B cell (primary cell): ENCODE measurements around the gene PPP2R2B. TPM values are rescaled to one million over a fixed set of nuclear protein-coding genes. Genes with fewer than 3 reads are reported as not detected.

ENCODE experiments used
- ATAC-seq: fragments of 200-7000 bp; cut with Tn5 transposase; one replicate; pipeline ENCODE4 v1.10.0; 2021; ENCODE audit warnings: low read depth, mild to moderate bottlenecking, moderate number of reproducible peaks, moderate library complexity
- CTCF ChIA-PET: fragments of 350-600 bp; sonication (Branson Sonifier 250); formaldehyde crosslinking; loops from one replicate; lab custom pipeline; 2021; ENCODE audit warnings: antibody characterized with exemption, inconsistent platforms; lab: Charles Lee
- POLR2A ChIA-PET: fragments of 350-600 bp; sonication (Branson Sonifier 250); formaldehyde crosslinking; loops from one replicate; lab custom pipeline; 2021; ENCODE audit warnings: antibody characterized with exemption; lab: Charles Lee
- DNase-seq: peaks from one replicate; pipeline ENCODE4 v3.0.0; 2013
- H2AFZ ChIP-seq: 2 replicates; pipeline ENCODE4 v1.6.1; 2012; ENCODE audit warnings: mild to moderate bottlenecking, low read depth, low read length; ENCODE audit not compliant: insufficient read depth, poor library complexity, severe bottlenecking
- H3K27ac ChIP-seq, 2 donors: 1 replicate in 1 of 2; 2 replicates in 1 of 2; pipeline ENCODE4 v1.5.1; 2012 to 2013; ENCODE audit warnings: low read length in 2 of 2, mild to moderate bottlenecking in 2 of 2, moderate library complexity in 1 of 2
- H3K27me3 ChIP-seq, 4 experiments: fragments of 200-600 bp in 1 of 4; sonication (generic) in 1 of 4; replicated peaks in 1 of 4; 1 replicate in 2 of 4; 2 replicates in 2 of 4; pipeline versions ENCODE4 v1.6.1 to v1.7.0; 2013 to 2016; ENCODE audit warnings: low read length in 3 of 4, mild to moderate bottlenecking in 2 of 4, mixed read lengths in 1 of 4, moderate library complexity in 1 of 4; ENCODE audit not compliant: insufficient read depth in 4 of 4, control insufficient read depth in 3 of 4; ENCODE audit errors: control extremely low read depth in 1 of 4
- H3K36me3 ChIP-seq, 2 experiments: replicated peaks in 1 of 2; 1 replicate in 1 of 2; 2 replicates in 1 of 2; pipeline versions ENCODE4 v1.6.1 to v1.7.1; 2013; ENCODE audit warnings: low read length in 1 of 2; ENCODE audit not compliant: insufficient read depth in 2 of 2, control insufficient read depth in 1 of 2; ENCODE audit errors: control extremely low read depth in 1 of 2, extremely low read depth in 1 of 2
- H3K4me1 ChIP-seq, 2 donors: fragments of 200-600 bp in 1 of 2; sonication (generic) in 1 of 2; 1 replicate in 1 of 2; 2 replicates in 1 of 2; pipeline versions ENCODE4 v1.5.1 to v1.6.1; 2013 to 2017; ENCODE audit warnings: low read length in 2 of 2; ENCODE audit not compliant: control insufficient read depth in 2 of 2, insufficient read depth in 2 of 2
- H3K4me2 ChIP-seq: replicated peaks from 2 replicates; pipeline ENCODE3; 2012; ENCODE audit warnings: mild to moderate bottlenecking, low read depth, low read length; ENCODE audit not compliant: poor library complexity, severe bottlenecking
- H3K4me3 ChIP-seq, 5 experiments: fragments of 200-600 bp in 1 of 5; sonication (generic) in 1 of 5; 1 replicate in 3 of 5; 2 replicates in 2 of 5; pipeline versions ENCODE4 v1.5.1 to v1.7.0; 2011 to 2016; ENCODE audit warnings: low read length in 4 of 5, mild to moderate bottlenecking in 4 of 5, low read depth in 2 of 5, control low read depth in 1 of 5, moderate library complexity in 1 of 5; ENCODE audit not compliant: insufficient read depth in 1 of 5; ENCODE audit errors: control extremely low read depth in 1 of 5, extremely low read depth in 1 of 5
- H3K79me2 ChIP-seq: fragments of 200-600 bp; sonication (generic); one replicate; pipeline ENCODE4 v1.6.0; 2016; ENCODE audit warnings: low read length; ENCODE audit not compliant: control insufficient read depth, insufficient read depth
- H3K9ac ChIP-seq: fragments of 200-600 bp; sonication (generic); 2 replicates; pipeline ENCODE4 v1.6.1; 2017; ENCODE audit warnings: mild to moderate bottlenecking, low read length, moderate library complexity
- H3K9me3 ChIP-seq, 3 donors: one replicate each; pipeline versions ENCODE4 v1.6.1 to v1.7.1; 2013; ENCODE audit warnings: low read length in 2 of 3; ENCODE audit not compliant: control insufficient read depth in 2 of 3, insufficient read depth in 1 of 3; ENCODE audit errors: control extremely low read depth in 1 of 3
- H4K20me1 ChIP-seq: 2 replicates; pipeline ENCODE4 v1.6.0; 2012; ENCODE audit warnings: mild to moderate bottlenecking, low read length; ENCODE audit not compliant: insufficient read depth, control insufficient read depth, poor library complexity, severe bottlenecking
- H3K27ac Mint-ChIP-seq: one replicate; pipeline ENCODE4 v1.8.0; 2021; ENCODE audit warnings: mixed read lengths
- H3K27me3 Mint-ChIP-seq: one replicate; pipeline ENCODE4 v1.8.0; 2021; ENCODE audit warnings: mixed read lengths
- H3K4me1 Mint-ChIP-seq: one replicate; pipeline ENCODE4 v1.8.0; 2021; ENCODE audit warnings: mixed read lengths
- H3K4me3 Mint-ChIP-seq: one replicate; pipeline ENCODE4 v1.8.0; 2021; ENCODE audit warnings: mixed read lengths
- H3K9me3 Mint-ChIP-seq: one replicate; pipeline ENCODE4 v1.8.0; 2022; ENCODE audit warnings: mixed read lengths; ENCODE audit not compliant: insufficient read depth
- CTCF ChIP-seq: fragments of 200-600 bp; IDR thresholded peaks from one replicate; pipeline ENCODE4 v1.8.0; 2022; ENCODE audit warnings: antibody characterized with exemption, mild to moderate bottlenecking
- EZH2 ChIP-seq: IDR thresholded peaks from 2 replicates; pipeline ENCODE4 v1.6.1; 2012; ENCODE audit warnings: borderline replicate concordance, low read depth, mild to moderate bottlenecking, moderate library complexity, low read length; ENCODE audit not compliant: insufficient read depth, poor library complexity, severe bottlenecking
- WGBS: methylation state at CpG from one replicate; pipeline ENCODE4 v1.1.5; 2013; ENCODE audit warnings: missing lambda C conversion rate; ENCODE audit not compliant: insufficient coverage; 5-methylcytosine and 5-hydroxymethylcytosine counted together
- intact Hi-C: fragments of 100-400 bp; cut with micrococcal nuclease; formaldehyde crosslinking; loops from one replicate; pipeline ENCODE4 v1.10.0; 2022
- polyA plus RNA-seq: library from polyadenylated mRNA; depleted of rRNA; stranded (reverse); fragments of >200 nt; gene quantifications from 2 replicates; pipeline ENCODE4 v1.2.3, GENCODE V29; 2012
- total RNA-seq, 2 donors: library from RNA; stranded (reverse); fragments of 120-200 nt in 1 of 2; gene quantifications; 1 replicate in 1 of 2; 2 replicates in 1 of 2; pipeline versions ENCODE4 v1.2.3 to v1.2.4, GENCODE V29; 2013 to 2022

The PPP2R2B gene
- total and polyA plus RNA-seq, 2 donors (not counting 1 experiment from before 2014, with no cell fraction given) = 0.03 TPM; not detected in 1

GRCh38 chr5:146662229-146662628 lies 216.3 kb downstream of the PPP2R2B start:
- Histone ChIP-seq H3K79me2 (no peaks in the 10 kb centered on the region), H2AFZ (no peak overlapping the region), H3K4me3 (no peak overlapping the region), H3K4me1 (no peaks in the 10 kb centered on the region), H3K36me3 (no peaks in the 10 kb centered on the region), H3K9me3 (no peaks in the 10 kb centered on the region), H4K20me1 (no peaks in the 10 kb centered on the region), H3K9ac (no peak overlapping the region), H3K27ac (no peak overlapping the region), H3K27me3 (no peaks in the 10 kb centered on the region), H3K4me2 (no peak overlapping the region)
- Mint-ChIP-seq H3K27me3 (peaks cover 4% of the 10 kb centered on the region), H3K9me3 (no peaks in the 10 kb centered on the region), H3K27ac (no peak overlapping the region), H3K4me3 (no peak overlapping the region), H3K4me1 (no peaks in the 10 kb centered on the region)
- no peak for DNase-seq
- CTCF ChIA-PET = interaction anchor here (0.6 to 1.9 kb wide), 2 partner anchors 304 to 524 kb away, joined by 3 to 5 read pairs; no protein-coding TSS in a partner anchor
- no peak for ATAC-seq
- POLR2A ChIA-PET = no interaction called here
- TF ChIP-seq EZH2 (no peak), CTCF (peak; percentile 76)
- WGBS = no CpG with 5 or more reads among the region's 1 CpG
- intact Hi-C loops = loop anchor here (5.0 kb wide), 1 partner anchor 305 kb away; no protein-coding TSS in a partner anchor

- H3K9me3 Mint-ChIP-seq = no peaks in the 10 kb centered on the region
- H3K27me3 ChIP-seq = no peaks in the 10 kb centered on the region
- intact Hi-C loops = loop anchor here (5.0 kb wide), 1 partner anchor 307 kb away; no protein-coding TSS in a partner anchor
- no peak overlapping the region for H3K4me2 ChIP-seq
- TF ChIP-seq CTCF = no peak
- no peak for TF ChIP-seq EZH2
- no peaks in the 10 kb centered on the region for H3K36me3 ChIP-seq
- ATAC-seq = no peak
- WGBS = 78% methylated on average over 2 of the region's 3 CpGs
- no peaks in the 10 kb centered on the region for H3K4me1 Mint-ChIP-seq
- no peak overlapping the region for H2AFZ ChIP-seq
- H3K9ac ChIP-seq = no peak overlapping the region
- H3K4me1 ChIP-seq = no peaks in the 10 kb centered on the region
- no peaks in the 10 kb centered on the region for H4K20me1 ChIP-seq
- no peak overlapping the region for H3K4me3 Mint-ChIP-seq
- POLR2A ChIA-PET = no interaction called here
- DNase-seq = no peak
- CTCF ChIA-PET = no interaction called here
- no peaks in the 10 kb centered on the region for H3K79me2 ChIP-seq
- H3K27ac ChIP-seq = no peak overlapping the region
- H3K9me3 ChIP-seq = no peaks in the 10 kb centered on the region
- H3K27ac Mint-ChIP-seq = no peak overlapping the region
- no peak overlapping the region for H3K4me3 ChIP-seq
- H3K27me3 Mint-ChIP-seq = peaks cover 4% of the 10 kb centered on the region
These were observed 218.1 kb downstream of the PPP2R2B start for GRCh38 chr5:146660376-146660960.
